Activated naive CD8-positive, alpha-beta T cell treated with anti-CD3 and anti-CD28 coated beads, Interleukin-2, amount 10 ng/mL, durations not matched to agents 7 days and 5 days (primary cell): ENCODE results near the gene MFAP4. TPM values are rescaled to one million over a fixed set of nuclear protein-coding genes. Genes with fewer than 3 reads are reported as not detected.
"Not testable (repeated sequence)": the region's sequence is repeated elsewhere in the genome, so short reads cannot be mapped to it uniquely, and the experiment has no call there.

Source experiments
- ATAC-seq: fragments of 150-1000 bp; cut with Tn5 transposase; one replicate; pipeline ENCODE4 v1.10.0; 2021; ENCODE audit warnings: low read depth, moderate library complexity
- POLR2A ChIA-PET: fragments of 350-600 bp; sonication (Branson Sonifier 250); formaldehyde crosslinking; loops from one replicate; lab custom pipeline; 2021; ENCODE audit warnings: antibody characterized with exemption; lab: Charles Lee
- DNase-seq: peaks from one replicate; pipeline ENCODE4 v3.0.0; 2021
- H3K27ac Mint-ChIP-seq: one replicate; pipeline ENCODE4 v1.8.0; 2022; ENCODE audit warnings: mild to moderate bottlenecking, mixed read lengths
- H3K27me3 Mint-ChIP-seq: one replicate; pipeline ENCODE4 v1.8.0; 2022; ENCODE audit warnings: mild to moderate bottlenecking, moderate library complexity, mixed read lengths
- H3K36me3 Mint-ChIP-seq: one replicate; pipeline ENCODE4 v1.8.0; 2021; ENCODE audit warnings: mild to moderate bottlenecking, mixed read lengths
- H3K4me1 Mint-ChIP-seq: one replicate; pipeline ENCODE4 v1.8.0; 2021; ENCODE audit warnings: mixed read lengths
- H3K4me3 Mint-ChIP-seq: one replicate; pipeline ENCODE4 v1.8.0; 2022; ENCODE audit warnings: mild to moderate bottlenecking, moderate library complexity, mixed read lengths
- H3K9me3 Mint-ChIP-seq: one replicate; pipeline ENCODE4 v1.8.0; 2021; ENCODE audit warnings: mixed read lengths
- total RNA-seq, 2 experiments: library from RNA; stranded (reverse); gene quantifications; one replicate each; pipeline ENCODE4 v1.2.3, GENCODE V29; 2021

Gene MFAP4
- total RNA-seq, 2 experiments from 2014 or later, result not detected

DNA sequence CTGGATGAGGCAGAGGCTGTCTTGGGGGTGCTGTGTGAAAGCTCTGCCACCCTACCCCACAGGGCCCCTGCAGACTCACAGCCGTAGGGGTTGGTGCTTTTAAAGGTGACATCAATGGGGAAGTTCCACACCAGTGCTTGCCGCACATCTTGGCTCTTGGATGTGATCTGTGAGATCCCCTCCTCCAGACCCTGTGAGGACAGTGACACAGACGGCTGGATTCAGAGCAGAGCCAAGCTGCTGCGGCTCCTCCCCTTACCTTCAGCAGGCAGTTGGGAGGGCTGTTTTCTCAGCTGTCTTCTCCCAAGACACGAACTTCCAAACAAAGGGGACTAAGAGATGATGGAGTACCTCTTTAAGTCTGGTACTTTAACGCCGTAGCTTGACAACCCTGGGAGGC, 29.2 kb downstream of the MFAP4 start:
- Mint-ChIP-seq H3K4me1 (peaks cover 1% of the 10 kb centered on the region), H3K4me3 (no peak overlapping the region), H3K27me3 (peaks cover 7% of the 10 kb centered on the region), H3K27ac (no peak overlapping the region), H3K9me3 (no peaks in the 10 kb centered on the region), H3K36me3 (no peaks in the 10 kb centered on the region)
- ATAC-seq (no peak), DNase-seq (no peak)
- POLR2A ChIA-PET, result no interaction called here

DNA sequence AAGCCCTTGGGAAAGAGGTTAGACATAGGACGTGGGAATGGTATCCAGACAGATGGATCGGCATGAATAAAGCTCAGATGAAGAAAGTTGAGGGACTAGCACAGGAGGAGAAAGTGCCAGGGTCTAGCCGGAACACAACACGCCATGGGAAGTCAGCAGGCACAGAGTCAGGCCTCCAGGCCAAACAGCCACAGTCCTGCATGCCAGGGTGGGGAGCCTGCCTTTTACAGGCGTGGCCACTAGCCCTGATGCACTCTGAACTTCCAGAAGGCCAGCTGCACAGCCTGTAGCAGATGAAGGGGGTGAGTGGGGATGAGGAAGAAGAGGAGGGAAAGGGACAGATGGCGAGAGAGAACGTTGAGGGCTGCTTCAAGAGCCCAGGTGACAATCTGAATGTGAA, 29.6 kb downstream of the MFAP4 start:
- Mint-ChIP-seq H3K27ac (no peak overlapping the region), H3K9me3 (no peaks in the 10 kb centered on the region), H3K4me1 (peaks cover 1% of the 10 kb centered on the region), H3K27me3 (peaks cover 7% of the 10 kb centered on the region), H3K4me3 (no peak overlapping the region), H3K36me3 (no peaks in the 10 kb centered on the region)
- POLR2A ChIA-PET, result no interaction called here
- ATAC-seq (no peak), DNase-seq (no peak)

DNA sequence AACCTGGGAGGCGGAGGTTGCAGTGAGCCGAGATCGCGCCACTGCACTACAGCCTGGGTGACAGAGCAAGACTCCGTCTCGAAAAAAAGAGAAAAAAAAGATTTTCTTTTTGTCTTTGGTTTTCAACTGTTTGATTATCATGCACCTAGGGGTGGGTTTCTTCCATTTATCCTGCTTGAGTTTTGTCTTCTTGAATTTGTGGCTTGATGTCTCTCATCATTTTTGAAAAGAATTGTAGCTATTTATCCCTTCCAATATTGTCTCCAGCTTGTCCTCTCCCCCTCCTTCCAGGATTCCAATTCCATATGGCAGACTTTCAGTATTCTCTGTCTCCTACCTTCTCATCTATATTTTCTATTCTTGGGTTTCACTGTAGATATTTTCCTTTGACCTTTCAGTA, 32.2 kb downstream of the MFAP4 start:
- no peak overlapping the region for H3K27ac Mint-ChIP-seq
- no peak overlapping the region for H3K4me3 Mint-ChIP-seq
- DNase-seq (no peak), ATAC-seq (no peak)
- peaks cover 7% of the 10 kb centered on the region for H3K27me3 Mint-ChIP-seq
- no peaks in the 10 kb centered on the region for H3K9me3 Mint-ChIP-seq
- POLR2A ChIA-PET, result no interaction called here
- no peaks in the 10 kb centered on the region for H3K36me3 Mint-ChIP-seq
- no peaks in the 10 kb centered on the region for H3K4me1 Mint-ChIP-seq

DNA sequence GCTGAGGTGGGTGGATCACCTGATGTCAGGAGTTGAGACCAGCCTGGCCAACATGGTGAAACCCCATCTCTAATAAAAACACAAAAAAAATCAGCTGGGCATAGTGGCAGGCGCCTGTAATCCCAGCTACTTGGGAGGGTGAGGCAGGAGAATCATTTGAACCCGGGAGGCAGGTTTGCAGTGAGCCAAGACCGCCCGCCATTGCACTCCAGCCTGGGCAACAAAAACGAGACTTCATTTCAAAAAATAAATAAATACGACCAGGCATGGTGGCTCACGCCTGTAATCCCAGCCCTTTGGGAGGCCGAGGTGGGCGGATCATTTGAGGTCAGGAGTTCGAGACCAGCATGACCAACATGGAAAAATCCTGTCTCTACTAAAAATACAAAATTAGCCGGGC, 33.6 kb downstream of the MFAP4 start:
- H3K4me1 Mint-ChIP-seq, result not testable (repeated sequence)

DNA sequence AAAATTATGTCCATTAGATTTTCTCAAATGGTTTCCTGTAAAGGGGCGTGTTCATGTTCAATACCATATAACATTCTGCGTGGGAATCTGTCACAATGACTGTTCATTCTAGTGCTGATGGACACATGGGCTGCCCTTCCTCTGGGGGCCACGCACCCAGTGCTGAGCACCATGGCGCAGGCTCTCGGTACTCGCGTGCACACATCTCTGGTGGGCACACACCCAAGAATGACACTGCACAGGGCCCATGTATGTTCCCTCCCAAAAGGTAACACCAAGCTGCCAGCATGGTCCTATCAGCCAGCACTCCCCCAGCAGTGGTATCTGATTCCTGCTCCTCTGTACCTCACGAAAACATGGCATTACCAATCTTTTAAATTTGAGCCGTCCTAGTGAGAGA, 38.2 kb downstream of the MFAP4 start:
- H3K36me3 Mint-ChIP-seq, result no peaks in the 10 kb centered on the region
- H3K9me3 Mint-ChIP-seq, result no peaks in the 10 kb centered on the region
- POLR2A ChIA-PET, result no interaction called here
- DNase-seq, result no peak
- H3K4me1 Mint-ChIP-seq, result no peaks in the 10 kb centered on the region
- no peak overlapping the region for H3K27ac Mint-ChIP-seq
- peaks cover 7% of the 10 kb centered on the region for H3K27me3 Mint-ChIP-seq
- H3K4me3 Mint-ChIP-seq, result no peak overlapping the region
- ATAC-seq, result no peak

More for the DNA sequence above, 33.6 kb downstream of the MFAP4 start:
- POLR2A ChIA-PET, ATAC-seq, DNase-seq, H3K27me3 Mint-ChIP-seq, H3K27ac Mint-ChIP-seq, H3K9me3 Mint-ChIP-seq, H3K4me3 Mint-ChIP-seq, H3K36me3 Mint-ChIP-seq: not testable (repeated sequence)

DNA sequence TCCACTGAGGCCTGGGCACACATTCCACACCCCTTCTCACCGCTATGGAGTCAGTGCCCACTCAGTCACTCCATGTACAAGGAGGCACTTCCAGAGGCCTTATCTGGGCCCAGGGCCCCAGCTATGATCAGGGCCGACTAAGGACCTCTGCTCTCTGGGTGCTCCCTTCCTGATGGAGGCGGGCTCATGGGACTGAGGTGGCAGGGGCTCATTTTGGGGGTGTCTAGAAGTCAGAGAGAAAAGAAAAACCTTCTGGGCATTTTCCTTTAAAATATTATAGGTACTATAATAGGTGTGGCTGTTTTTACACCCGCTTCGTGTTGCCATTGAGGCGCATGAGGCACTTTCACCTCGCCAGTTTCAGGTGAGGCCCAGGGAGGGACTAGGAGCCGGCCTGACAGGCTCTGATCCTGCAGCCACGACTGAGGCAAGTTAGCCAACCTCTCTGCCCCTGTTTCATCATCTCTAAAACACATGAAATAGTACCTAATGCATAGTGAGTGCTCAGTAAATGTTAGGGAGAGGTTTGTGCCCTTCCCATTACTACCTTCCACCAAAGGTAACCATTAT, 38.8 kb downstream of the MFAP4 start:
- no peak for DNase-seq
- Mint-ChIP-seq H3K36me3 (no peaks in the 10 kb centered on the region), H3K4me3 (no peak overlapping the region), H3K27ac (no peak overlapping the region), H3K4me1 (no peaks in the 10 kb centered on the region), H3K9me3 (no peaks in the 10 kb centered on the region), H3K27me3 (peaks cover 7% of the 10 kb centered on the region)
- no peak for ATAC-seq
- POLR2A ChIA-PET, result no interaction called here

DNA sequence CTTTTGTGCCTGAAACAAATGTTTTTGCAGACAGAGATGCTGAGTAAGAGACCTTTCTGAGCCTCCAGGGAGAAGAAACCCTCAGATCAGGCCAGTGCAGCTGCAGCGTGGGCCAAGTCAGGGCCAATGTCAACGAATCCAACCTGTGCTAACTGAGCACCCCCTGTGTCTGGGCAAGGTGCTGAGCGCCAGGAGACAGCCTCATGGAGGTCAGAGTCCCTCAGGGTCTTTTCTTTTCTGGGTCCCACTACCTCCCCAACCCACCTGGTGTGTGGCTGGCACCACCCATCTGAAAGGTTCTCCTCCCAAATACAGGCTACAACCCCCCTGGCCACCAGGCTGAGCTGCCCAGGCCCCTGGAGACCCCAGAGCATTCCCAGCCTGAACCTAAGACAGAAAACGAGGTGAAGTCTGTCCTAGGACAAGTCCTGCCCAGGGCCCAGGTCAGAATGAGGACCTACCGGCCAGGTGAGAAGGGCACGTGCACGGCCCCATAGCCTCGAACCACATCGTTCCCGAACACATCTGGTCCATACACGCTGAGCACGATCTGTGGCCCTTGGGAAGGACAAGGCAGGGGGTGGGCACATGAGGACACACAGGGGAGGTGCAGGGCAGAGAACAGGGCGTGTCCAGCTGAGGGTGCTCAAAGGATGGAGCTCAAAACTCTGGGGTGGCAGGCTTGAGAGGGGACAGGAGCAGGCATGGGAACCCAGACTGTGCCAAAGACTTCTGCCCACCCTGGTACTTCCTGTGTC, 39.5 kb downstream of the MFAP4 start:
- Mint-ChIP-seq H3K4me3 (no peak overlapping the region), H3K9me3 (no peaks in the 10 kb centered on the region), H3K27ac (no peak overlapping the region), H3K27me3 (peaks cover 7% of the 10 kb centered on the region), H3K4me1 (no peaks in the 10 kb centered on the region), H3K36me3 (no peaks in the 10 kb centered on the region)
- POLR2A ChIA-PET, result no interaction called here
- DNase-seq (no peak), ATAC-seq (no peak)

DNA sequence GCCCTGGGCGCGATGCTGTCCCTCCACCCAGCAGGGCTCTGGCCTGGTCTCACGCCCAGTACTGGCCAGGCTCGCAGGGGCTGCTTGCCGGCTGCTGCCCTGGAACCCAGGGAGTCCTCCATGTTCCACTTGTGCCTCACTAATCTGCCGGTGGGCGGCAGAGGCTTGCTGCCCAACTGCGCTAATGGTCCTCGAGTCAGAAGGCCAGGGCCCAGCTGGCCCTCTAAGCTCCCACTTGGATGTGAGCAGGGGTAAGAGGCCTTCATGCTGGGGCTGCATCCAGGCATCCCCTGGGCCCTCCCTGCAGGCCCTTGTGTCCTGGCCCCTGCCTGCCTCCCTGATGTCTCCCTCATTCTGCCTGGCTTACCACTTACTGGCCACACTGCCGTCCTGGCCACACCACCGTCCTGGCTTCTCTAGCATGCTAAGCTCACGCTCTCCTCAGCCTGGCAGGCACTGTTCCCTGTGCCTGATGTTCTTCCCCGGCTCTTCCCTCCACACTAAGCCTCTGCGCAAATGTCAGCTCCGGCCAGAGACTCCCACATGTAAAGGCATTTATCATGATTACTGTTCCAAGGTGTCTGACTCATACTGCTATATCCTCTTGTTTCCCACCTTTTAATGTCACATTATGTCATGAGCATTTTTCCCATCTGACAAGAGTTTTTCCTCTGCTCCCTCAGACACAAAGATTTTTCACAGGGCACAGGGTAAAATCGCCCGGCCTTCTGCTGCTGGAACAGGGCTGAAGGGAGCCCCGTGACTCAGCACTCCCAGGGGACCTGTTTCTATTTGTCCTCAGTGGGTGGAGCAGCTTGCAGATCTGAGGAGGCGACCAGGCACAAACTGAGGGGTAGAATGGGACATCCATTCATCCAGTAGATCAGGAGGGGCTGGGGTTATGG, 40.4 kb downstream of the MFAP4 start:
- Mint-ChIP-seq H3K36me3 (no peaks in the 10 kb centered on the region), H3K27me3 (peaks cover 9% of the 10 kb centered on the region), H3K27ac (no peak overlapping the region), H3K4me1 (no peaks in the 10 kb centered on the region), H3K4me3 (no peak overlapping the region), H3K9me3 (no peaks in the 10 kb centered on the region)
- ATAC-seq (no peak), DNase-seq (no peak)
- POLR2A ChIA-PET, result no interaction called here

DNA sequence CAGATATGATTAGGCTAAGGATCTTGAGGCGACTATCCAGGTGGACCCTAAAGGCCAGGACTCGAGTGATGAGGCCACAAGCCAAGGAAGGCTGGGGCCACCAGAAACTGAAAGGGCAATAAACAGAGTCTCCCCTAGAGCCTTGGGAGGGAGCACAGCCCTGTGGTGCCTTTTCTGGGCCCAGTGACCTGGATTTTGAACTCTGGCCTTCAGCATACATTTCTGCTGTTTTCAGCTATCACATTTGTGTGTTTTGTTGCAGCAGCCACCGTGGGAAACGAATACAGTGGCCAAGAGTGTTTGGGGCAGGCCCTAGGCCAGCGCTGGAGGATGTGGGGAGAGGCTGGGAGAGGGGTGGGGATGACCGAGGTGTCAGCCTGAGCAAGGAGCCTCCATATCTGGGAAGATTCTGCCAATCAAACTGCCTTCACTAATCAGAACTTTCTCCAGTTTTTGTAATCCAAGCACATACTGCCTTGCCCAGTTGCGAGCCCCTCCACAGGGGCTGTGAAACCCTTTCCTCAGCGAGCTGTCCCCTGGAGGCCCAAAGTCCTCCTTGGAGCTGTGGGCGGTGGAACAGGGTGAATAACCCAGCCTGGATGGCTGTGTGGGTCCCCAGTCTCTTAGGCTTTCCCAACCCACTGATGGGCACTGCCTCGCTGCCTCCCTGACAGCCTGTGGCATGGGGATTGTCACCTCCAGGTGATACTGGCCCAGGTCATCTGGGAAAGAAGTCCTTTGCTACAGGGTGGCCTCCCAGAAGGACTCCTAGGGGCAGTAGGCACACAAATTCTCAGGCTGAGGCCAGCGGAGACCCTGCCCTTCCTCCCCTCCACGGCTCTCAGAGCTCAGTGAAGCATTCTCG, 41.3 kb downstream of the MFAP4 start:
- DNase-seq (no peak), ATAC-seq (no peak)
- H3K36me3 Mint-ChIP-seq, result no peaks in the 10 kb centered on the region
- no peak overlapping the region for H3K4me3 Mint-ChIP-seq
- H3K27me3 Mint-ChIP-seq, result peaks cover 3% of the 10 kb centered on the region
- no peak overlapping the region for H3K27ac Mint-ChIP-seq
- H3K9me3 Mint-ChIP-seq, result no peaks in the 10 kb centered on the region
- POLR2A ChIA-PET, result no interaction called here
- H3K4me1 Mint-ChIP-seq, result no peaks in the 10 kb centered on the region

DNA sequence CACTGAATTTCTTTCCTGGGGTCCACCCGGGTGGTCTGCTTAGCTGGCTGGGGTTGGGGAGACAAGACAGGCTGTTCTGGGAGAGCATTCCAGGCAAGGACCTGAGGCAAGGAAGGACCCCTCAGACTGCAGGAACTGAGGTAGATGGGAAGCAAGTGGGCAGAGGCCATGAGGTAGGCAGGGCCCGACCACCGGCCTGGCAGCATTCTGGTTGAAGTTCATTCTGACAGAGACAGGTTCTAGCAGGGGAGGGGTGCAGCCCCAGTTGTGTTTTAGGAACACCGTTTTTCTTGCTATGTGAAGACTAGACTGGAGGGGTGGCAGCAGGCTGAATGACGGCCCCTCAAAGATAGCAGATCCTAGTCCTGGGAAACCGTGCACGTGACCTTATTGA, 41.9 kb downstream of the MFAP4 start:
- H3K27ac Mint-ChIP-seq, result no peak overlapping the region
- H3K4me3 Mint-ChIP-seq, result no peak overlapping the region
- peaks cover 3% of the 10 kb centered on the region for H3K27me3 Mint-ChIP-seq
- DNase-seq (no peak), ATAC-seq (no peak)
- POLR2A ChIA-PET, result no interaction called here
- no peaks in the 10 kb centered on the region for H3K9me3 Mint-ChIP-seq
- no peaks in the 10 kb centered on the region for H3K36me3 Mint-ChIP-seq
- no peaks in the 10 kb centered on the region for H3K4me1 Mint-ChIP-seq

DNA sequence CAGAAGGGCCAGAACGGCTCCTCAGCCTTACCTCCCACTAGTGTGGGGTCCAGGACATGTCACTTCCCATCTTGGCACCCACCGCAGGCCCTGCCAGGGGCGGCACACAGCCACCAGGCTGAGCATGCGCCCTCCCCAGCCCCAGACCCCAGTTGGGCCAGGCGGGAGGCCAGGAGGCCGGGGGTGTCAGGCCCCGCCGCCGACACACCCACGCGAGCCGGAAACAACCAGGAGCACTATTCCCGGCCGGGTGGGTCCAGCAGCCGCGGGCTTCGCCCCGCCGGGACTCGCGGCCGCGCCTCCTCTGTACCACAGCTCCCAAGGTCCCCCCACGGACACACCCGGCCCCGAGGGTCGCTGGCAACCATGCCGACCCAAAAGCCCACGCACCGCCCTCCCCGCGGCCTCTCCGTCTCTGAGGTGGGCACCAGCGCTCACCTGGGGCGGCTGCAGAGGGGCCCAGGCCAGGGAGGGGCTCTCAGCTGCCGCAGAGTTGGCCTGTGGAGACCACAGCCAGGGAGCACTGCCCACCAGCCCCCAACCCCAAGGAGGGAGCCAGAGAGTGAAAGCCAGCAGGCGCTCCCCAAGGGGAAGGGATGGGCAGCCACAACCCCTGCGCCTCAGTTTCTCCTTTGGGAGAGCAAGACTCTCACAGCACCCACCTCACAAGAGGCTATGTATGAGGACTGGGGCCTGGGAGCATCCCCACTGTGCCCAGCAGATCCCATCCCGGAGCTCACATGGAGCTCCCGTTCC, 42.5 kb downstream of the MFAP4 start:
- POLR2A ChIA-PET, result no interaction called here
- no peak for ATAC-seq

DNA sequence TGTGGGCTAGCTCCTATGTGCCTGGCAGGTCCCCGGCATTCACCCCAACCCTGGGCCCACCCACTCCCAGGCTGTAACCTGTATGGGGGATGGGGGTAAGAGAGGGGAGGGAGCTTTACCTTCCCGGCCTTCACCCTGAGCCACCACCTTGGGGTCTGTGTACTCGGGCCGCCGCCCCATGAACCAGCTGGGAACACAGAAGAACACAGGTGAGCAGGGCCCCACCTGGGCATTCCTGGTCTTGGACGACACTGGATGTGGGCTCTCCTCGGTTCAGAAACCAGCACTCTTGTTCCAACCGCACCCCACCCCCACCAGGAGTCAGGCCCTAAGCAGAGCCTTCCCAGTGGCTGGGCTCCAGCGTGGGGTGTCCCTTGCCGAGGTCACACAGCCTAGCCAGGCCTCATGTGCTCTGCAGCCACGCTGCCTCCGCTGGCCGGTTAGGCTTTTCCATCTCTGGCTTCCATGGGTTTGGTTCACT, 43.3 kb downstream of the MFAP4 start:
- Mint-ChIP-seq H3K27me3 (peaks cover 14% of the 10 kb centered on the region), H3K4me3 (no peak overlapping the region), H3K4me1 (no peaks in the 10 kb centered on the region), H3K9me3 (no peaks in the 10 kb centered on the region), H3K27ac (no peak overlapping the region), H3K36me3 (no peaks in the 10 kb centered on the region)
- DNase-seq (no peak), ATAC-seq (no peak)
- POLR2A ChIA-PET, result no interaction called here

More for the DNA sequence above, 42.5 kb downstream of the MFAP4 start:
- Mint-ChIP-seq H3K27me3 (peaks cover 6% of the 10 kb centered on the region), H3K36me3 (no peaks in the 10 kb centered on the region), H3K4me3 (no peak overlapping the region), H3K9me3 (no peaks in the 10 kb centered on the region), H3K4me1 (no peaks in the 10 kb centered on the region), H3K27ac (no peak overlapping the region)
- DNase-seq, result no peak
